ENCODE data around the gene USP24.

Gene USP24

DNA sequence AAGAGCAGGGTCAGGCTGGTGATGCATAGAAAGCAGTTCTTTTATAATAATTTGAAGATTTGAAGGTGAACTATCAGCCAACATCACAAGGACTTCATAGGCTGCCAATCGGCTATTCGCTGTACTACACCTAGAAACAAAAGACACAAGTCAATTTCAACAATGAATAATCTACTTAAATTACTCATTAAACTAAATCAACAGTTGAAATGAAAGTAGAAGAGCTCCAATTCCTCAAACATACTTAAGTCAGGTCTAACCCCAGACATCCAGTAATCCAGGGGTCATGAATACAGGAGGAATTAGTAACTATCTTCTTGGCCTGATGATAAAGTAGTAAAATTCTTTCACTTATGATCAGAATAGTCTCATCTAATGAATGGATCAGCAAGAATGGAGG lies 111.3 kb downstream of the USP24 start:
- no peak overlapping the region for H3K27ac ChIP-seq (ENCODE audit: low read depth, low read length)
- TF ChIP-seq EZH2phosphoT487 (IDR thresholded peaks at IDR 0.05; ENCODE audit: borderline replicate concordance, low read length): no peak
- TF ChIP-seq, protein P1, sequence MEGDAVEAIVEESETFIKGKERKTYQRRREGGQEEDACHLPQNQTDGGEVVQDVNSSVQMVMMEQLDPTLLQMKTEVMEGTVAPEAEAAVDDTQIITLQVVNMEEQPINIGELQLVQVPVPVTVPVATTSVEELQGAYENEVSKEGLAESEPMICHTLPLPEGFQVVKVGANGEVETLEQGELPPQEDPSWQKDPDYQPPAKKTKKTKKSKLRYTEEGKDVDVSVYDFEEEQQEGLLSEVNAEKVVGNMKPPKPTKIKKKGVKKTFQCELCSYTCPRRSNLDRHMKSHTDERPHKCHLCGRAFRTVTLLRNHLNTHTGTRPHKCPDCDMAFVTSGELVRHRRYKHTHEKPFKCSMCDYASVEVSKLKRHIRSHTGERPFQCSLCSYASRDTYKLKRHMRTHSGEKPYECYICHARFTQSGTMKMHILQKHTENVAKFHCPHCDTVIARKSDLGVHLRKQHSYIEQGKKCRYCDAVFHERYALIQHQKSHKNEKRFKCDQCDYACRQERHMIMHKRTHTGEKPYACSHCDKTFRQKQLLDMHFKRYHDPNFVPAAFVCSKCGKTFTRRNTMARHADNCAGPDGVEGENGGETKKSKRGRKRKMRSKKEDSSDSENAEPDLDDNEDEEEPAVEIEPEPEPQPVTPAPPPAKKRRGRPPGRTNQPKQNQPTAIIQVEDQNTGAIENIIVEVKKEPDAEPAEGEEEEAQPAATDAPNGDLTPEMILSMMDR (IDR thresholded peaks at IDR 0.05; ENCODE audit: low read depth, low read length, poor library complexity, severe bottlenecking): no peak
- H3K36me3 ChIP-seq (ENCODE audit: control insufficient read depth, low read length): peaks cover 83% of the 10 kb centered on the region

GRCh38 chr1:55095095-55095494 lies 120.1 kb downstream of the USP24 start:
- 0 out of 2 replicates have a peak, but pooled peaks cover 2% of the 10 kb centered on the region for H3F3A ChIP-seq (ENCODE audit: control insufficient read depth, insufficient read depth)
- no peaks in the 10 kb centered on the region for H3K27me3 ChIP-seq (ENCODE audit: control insufficient read depth, low read length)
- TF ChIP-seq EZH2phosphoT487 (IDR thresholded peaks at IDR 0.05; ENCODE audit: borderline replicate concordance, low read length): no peak
- TF ChIP-seq, protein P1 (IDR thresholded peaks at IDR 0.05; ENCODE audit: low read depth, low read length, poor library complexity, severe bottlenecking): no peak
- H3K4me2 ChIP-seq (ENCODE audit: low read length): no peak overlapping the region
- no peaks in the 10 kb centered on the region for H3K9me3 ChIP-seq (ENCODE audit: control insufficient read depth, insufficient read depth, low read length)
- H3K36me3 ChIP-seq (ENCODE audit: control insufficient read depth, low read length): peaks cover 92% of the 10 kb centered on the region
- no peaks in the 10 kb centered on the region for H3K9me2 ChIP-seq (replicated peaks; ENCODE audit: control insufficient read depth, low read length)
- H3K4me1 ChIP-seq (ENCODE audit: control insufficient read depth, low read length): no peaks in the 10 kb centered on the region
- H3K27ac ChIP-seq (ENCODE audit: low read depth, low read length): no peak overlapping the region
- no peaks in the 10 kb centered on the region for H4K20me1 ChIP-seq (ENCODE audit: control insufficient read depth, insufficient read depth, low read depth, low read length)
- no peaks in the 10 kb centered on the region for H3K79me2 ChIP-seq (ENCODE audit: control insufficient read depth, low read length)
- H3K4me3 ChIP-seq (ENCODE audit: low read length): no peak overlapping the region

More for the DNA sequence above, 111.3 kb downstream of the USP24 start:
- Histone ChIP-seq H4K20me1 (ENCODE audit: control insufficient read depth, insufficient read depth, low read depth, low read length) (no peaks in the 10 kb centered on the region), H3F3A (ENCODE audit: control insufficient read depth, insufficient read depth) (no peaks in the 10 kb centered on the region), H3K4me1 (ENCODE audit: control insufficient read depth, low read length) (no peaks in the 10 kb centered on the region), H3K9me2 (replicated peaks; ENCODE audit: control insufficient read depth, low read length) (no peaks in the 10 kb centered on the region), H3K79me2 (ENCODE audit: control insufficient read depth, low read length) (no peaks in the 10 kb centered on the region), H3K27me3 (ENCODE audit: control insufficient read depth, low read length) (no peaks in the 10 kb centered on the region), H3K4me2 (ENCODE audit: low read length) (no peak overlapping the region), H3K4me3 (ENCODE audit: low read length) (no peak overlapping the region), H3K9me3 (ENCODE audit: control insufficient read depth, insufficient read depth, low read length) (no peaks in the 10 kb centered on the region)

DNA sequence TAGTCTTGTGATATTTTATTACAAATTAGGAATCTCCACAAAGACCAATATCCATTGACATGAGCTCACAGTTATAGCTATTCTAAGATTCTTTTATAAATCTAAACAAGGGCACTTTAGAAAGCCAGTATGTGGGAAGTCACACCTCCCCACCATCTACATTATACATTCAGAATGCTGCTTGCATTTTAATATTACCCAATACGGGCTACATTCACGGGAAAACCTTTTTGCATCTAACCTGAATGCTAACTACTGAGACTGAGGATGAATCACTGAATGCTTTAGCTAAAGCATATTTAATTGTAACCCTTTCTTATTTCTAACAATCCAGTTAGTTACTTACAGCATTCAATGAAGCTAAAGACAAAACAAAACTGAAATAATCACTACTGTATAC lies 122.7 kb downstream of the USP24 start:
- Histone ChIP-seq H3K9me2 (replicated peaks; ENCODE audit: control insufficient read depth, low read length) (no peaks in the 10 kb centered on the region), H3F3A (ENCODE audit: control insufficient read depth, insufficient read depth) (0 out of 2 replicates have a peak, but pooled peaks cover 2% of the 10 kb centered on the region), H3K36me3 (ENCODE audit: control insufficient read depth, low read length) (peaks cover 93% of the 10 kb centered on the region), H3K9me3 (ENCODE audit: control insufficient read depth, insufficient read depth, low read length) (no peaks in the 10 kb centered on the region), H3K27me3 (ENCODE audit: control insufficient read depth, low read length) (no peaks in the 10 kb centered on the region), H3K4me3 (ENCODE audit: low read length) (no peak overlapping the region), H3K4me1 (ENCODE audit: control insufficient read depth, low read length) (no peaks in the 10 kb centered on the region), H3K27ac (ENCODE audit: low read depth, low read length) (no peak overlapping the region), H4K20me1 (ENCODE audit: control insufficient read depth, insufficient read depth, low read depth, low read length) (no peaks in the 10 kb centered on the region), H3K4me2 (ENCODE audit: low read length) (no peak overlapping the region), H3K79me2 (ENCODE audit: control insufficient read depth, low read length) (no peaks in the 10 kb centered on the region)
- TF ChIP-seq, protein P1 (IDR thresholded peaks at IDR 0.05; ENCODE audit: low read depth, low read length, poor library complexity, severe bottlenecking): no peak
- no peak for TF ChIP-seq EZH2phosphoT487 (IDR thresholded peaks at IDR 0.05; ENCODE audit: borderline replicate concordance, low read length)

All from DOHH2 (cell line).